Measurements from ENCODE around the gene CTNNA2.

- TF ChIP-seq POLR2A (IDR thresholded peaks at IDR 0.05) (no peak), EP300 (IDR thresholded peaks at IDR 0.05) (no peak), POLR2AphosphoS5 (IDR thresholded peaks at IDR 0.05) (no peak)
Measured at GRCh38 chr2:80525152-80525551, 1012.3 kb downstream of the CTNNA2 start.
